ENCODE data around the gene RALY. TPM values are rescaled to one million over a fixed set of nuclear protein-coding genes. Genes with fewer than 3 reads are reported as not detected.

The RALY gene
- total and polyA plus RNA-seq, 2 experiments from 2014 or later = 122 to 240 TPM

DNA sequence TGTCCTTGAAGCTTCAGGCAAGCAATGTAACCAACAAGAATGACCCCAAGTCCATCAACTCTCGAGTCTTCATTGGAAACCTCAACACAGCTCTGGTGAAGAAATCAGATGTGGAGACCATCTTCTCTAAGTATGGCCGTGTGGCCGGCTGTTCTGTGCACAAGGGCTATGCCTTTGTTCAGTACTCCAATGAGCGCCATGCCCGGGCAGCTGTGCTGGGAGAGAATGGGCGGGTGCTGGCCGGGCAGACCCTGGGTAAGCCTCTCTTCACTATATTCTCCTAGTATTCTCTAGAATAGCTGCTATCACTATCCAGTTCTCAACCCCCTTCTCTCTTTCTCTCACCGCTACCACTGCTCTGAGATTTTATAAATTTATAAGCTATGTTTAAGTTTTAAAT is 78.4 kb downstream of the RALY start:
- Histone ChIP-seq H3K4me2 (no peak overlapping the region), H3K9me2 (replicated peaks; ENCODE audit: insufficient read depth) (no peaks in the 10 kb centered on the region), H3K36me3 (replicated peaks; ENCODE audit: insufficient read depth, low read depth) (no peaks in the 10 kb centered on the region), H3K4me1 (ENCODE audit: insufficient read depth) (peaks cover under 1% of the 10 kb centered on the region), H3K4me3 (no peak overlapping the region), H2AFZ (no peak overlapping the region), H4K20me1 (ENCODE audit: insufficient read depth, poor library complexity, severe bottlenecking) (peaks cover 54% of the 10 kb centered on the region), H3K9me3 (ENCODE audit: low read depth) (no peaks in the 10 kb centered on the region), H3K79me2 (peaks cover 60% of the 10 kb centered on the region), H3K27ac (no peak overlapping the region), H3K27me3 (no peaks in the 10 kb centered on the region)
- TF ChIP-seq EZH2phosphoT487 (IDR thresholded peaks at IDR 0.05; ENCODE audit: low read depth, severe bottlenecking, unreplicated experiment) = no peak
- TF ChIP-seq EZH2 (IDR thresholded peaks at IDR 0.05; ENCODE audit: borderline replicate concordance) = no peak
- TF ChIP-seq, protein P1, sequence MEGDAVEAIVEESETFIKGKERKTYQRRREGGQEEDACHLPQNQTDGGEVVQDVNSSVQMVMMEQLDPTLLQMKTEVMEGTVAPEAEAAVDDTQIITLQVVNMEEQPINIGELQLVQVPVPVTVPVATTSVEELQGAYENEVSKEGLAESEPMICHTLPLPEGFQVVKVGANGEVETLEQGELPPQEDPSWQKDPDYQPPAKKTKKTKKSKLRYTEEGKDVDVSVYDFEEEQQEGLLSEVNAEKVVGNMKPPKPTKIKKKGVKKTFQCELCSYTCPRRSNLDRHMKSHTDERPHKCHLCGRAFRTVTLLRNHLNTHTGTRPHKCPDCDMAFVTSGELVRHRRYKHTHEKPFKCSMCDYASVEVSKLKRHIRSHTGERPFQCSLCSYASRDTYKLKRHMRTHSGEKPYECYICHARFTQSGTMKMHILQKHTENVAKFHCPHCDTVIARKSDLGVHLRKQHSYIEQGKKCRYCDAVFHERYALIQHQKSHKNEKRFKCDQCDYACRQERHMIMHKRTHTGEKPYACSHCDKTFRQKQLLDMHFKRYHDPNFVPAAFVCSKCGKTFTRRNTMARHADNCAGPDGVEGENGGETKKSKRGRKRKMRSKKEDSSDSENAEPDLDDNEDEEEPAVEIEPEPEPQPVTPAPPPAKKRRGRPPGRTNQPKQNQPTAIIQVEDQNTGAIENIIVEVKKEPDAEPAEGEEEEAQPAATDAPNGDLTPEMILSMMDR (IDR thresholded peaks at IDR 0.05; ENCODE audit: poor library complexity) = no peak
- WGBS (ENCODE audit: low lambda C conversion rate, missing lambda C conversion rate) = over 99% methylated on average over 8 of the region's 8 CpGs
- no peak for DNase-seq (ENCODE audit: low spot score)

DNA sequence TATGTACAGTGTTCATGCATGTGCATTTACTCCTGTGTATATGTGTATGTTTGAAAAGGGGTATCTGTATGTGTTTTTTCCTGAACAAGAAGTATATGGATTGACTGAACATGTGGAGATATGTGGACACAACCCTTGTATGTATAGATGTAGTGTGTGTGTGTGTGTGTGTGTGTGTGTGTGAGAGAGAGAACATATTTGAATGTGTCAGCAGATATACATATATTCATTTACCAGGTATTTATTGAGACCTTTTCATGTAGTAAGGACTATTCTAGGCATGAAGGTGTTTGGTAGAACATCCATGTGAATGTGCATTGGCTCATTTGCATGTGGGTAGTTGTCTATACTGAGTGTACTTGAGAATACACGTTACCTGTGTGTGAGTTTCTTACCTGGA is 79.1 kb downstream of the RALY start:
- Histone ChIP-seq H3K27me3 (no peaks in the 10 kb centered on the region), H3K27ac (no peak overlapping the region), H3K9me3 (ENCODE audit: low read depth) (no peaks in the 10 kb centered on the region), H3K4me3 (no peak overlapping the region), H3K4me2 (no peak overlapping the region), H3K79me2 (peaks cover 53% of the 10 kb centered on the region), H3K4me1 (ENCODE audit: insufficient read depth) (no peaks in the 10 kb centered on the region), H3K9me2 (replicated peaks; ENCODE audit: insufficient read depth) (no peaks in the 10 kb centered on the region), H3K36me3 (replicated peaks; ENCODE audit: insufficient read depth, low read depth) (no peaks in the 10 kb centered on the region), H4K20me1 (ENCODE audit: insufficient read depth, poor library complexity, severe bottlenecking) (peaks cover 47% of the 10 kb centered on the region), H2AFZ (no peak overlapping the region)
- TF ChIP-seq, protein P1 (IDR thresholded peaks at IDR 0.05; ENCODE audit: poor library complexity) = no peak
- TF ChIP-seq EZH2phosphoT487 (IDR thresholded peaks at IDR 0.05; ENCODE audit: low read depth, severe bottlenecking, unreplicated experiment) = no peak
- no peak for TF ChIP-seq EZH2 (IDR thresholded peaks at IDR 0.05; ENCODE audit: borderline replicate concordance)
- no peak for DNase-seq (ENCODE audit: low spot score)
- WGBS (ENCODE audit: low lambda C conversion rate, missing lambda C conversion rate) = 100% methylated on average over 1 of the region's 1 CpG

DNA sequence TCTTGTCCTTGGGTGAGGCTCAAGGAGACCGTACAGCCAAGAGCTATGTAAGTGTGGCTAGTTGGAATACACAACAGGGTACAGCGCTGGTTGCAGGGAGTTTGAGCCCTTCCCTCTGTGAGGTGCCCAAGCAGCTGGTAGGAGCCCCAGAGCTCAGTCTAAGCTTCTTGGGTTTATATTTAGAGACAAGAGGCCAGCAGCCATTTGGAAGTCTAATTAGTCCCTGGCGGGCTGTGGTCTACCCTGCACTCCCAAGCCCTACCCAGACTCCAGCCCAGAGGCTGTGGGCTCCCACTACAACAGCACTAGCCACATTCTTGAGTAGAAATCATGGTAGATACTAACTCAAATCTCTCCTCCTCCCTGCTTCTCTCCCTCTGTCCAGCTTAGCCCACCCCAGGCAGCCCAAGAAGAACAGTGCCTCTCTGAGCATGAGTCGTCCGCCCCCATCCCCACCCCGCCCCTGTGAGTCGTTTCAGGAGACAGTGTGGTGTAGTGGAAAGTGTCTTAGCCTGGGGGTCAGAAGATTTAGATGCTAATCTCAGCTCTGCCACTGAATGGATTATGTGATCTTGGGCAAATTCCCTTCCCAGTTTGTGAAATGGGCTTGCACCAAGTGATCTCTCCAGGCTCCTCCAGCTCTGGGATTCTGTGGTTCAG is 80.5 kb downstream of the RALY start:
- Histone ChIP-seq H3K4me1 (ENCODE audit: insufficient read depth) (no peaks in the 10 kb centered on the region), H4K20me1 (ENCODE audit: insufficient read depth, poor library complexity, severe bottlenecking) (peaks cover 36% of the 10 kb centered on the region), H3K9me2 (replicated peaks; ENCODE audit: insufficient read depth) (no peaks in the 10 kb centered on the region), H3K36me3 (replicated peaks; ENCODE audit: insufficient read depth, low read depth) (no peaks in the 10 kb centered on the region), H3K79me2 (peaks cover 43% of the 10 kb centered on the region), H3K9me3 (ENCODE audit: low read depth) (no peaks in the 10 kb centered on the region), H3K27me3 (no peaks in the 10 kb centered on the region), H2AFZ (no peak overlapping the region), H3K4me3 (no peak overlapping the region), H3K4me2 (no peak overlapping the region), H3K27ac (no peak overlapping the region)
- DNase-seq (ENCODE audit: low spot score) = no peak
- WGBS (ENCODE audit: low lambda C conversion rate, missing lambda C conversion rate) = 81% methylated on average over 5 of the region's 7 CpGs
- no peak for TF ChIP-seq EZH2phosphoT487 (IDR thresholded peaks at IDR 0.05; ENCODE audit: low read depth, severe bottlenecking, unreplicated experiment)
- TF ChIP-seq, protein P1 (IDR thresholded peaks at IDR 0.05; ENCODE audit: poor library complexity) = no peak
- no peak for TF ChIP-seq EZH2 (IDR thresholded peaks at IDR 0.05; ENCODE audit: borderline replicate concordance)

Measured in hepatocyte (in vitro differentiated cells).